ENCODE data around the gene RAB7A. TPM values are rescaled to one million over a fixed set of nuclear protein-coding genes. Genes with fewer than 3 reads are reported as not detected.

The RAB7A gene
- total and polyA plus RNA-seq, 2 of the 13 experiments (the other 11 are each of a cell fraction or from before 2014, with no cell fraction given): 26.5 to 182 TPM

- H3K27ac ChIP-seq (ENCODE audit: extremely low read length, insufficient read depth, low read length): no peak overlapping the region
- ChIA-PET CTCF (ENCODE audit: low intra/inter-chr PET ratio, low total read pairs) (no interaction called here), POLR2A (interaction anchor here (0.9 kb wide), 1 partner anchor 65 kb away, joined by 3 read pairs; no protein-coding TSS in a partner anchor)
- H4K20me1 ChIP-seq (ENCODE audit: insufficient read depth, low read length): peaks cover 34% of the 10 kb centered on the region
- no TSS peak for BruUV-seq (replicated peaks)
- H3K4me3 ChIP-seq (replicated peaks in 1 of 3; ENCODE audit: insufficient read depth in 1 of 3, low read depth in 2 of 3, low read length in 3 of 3): no peak overlapping the region
- no peak overlapping the region for H2AFZ ChIP-seq (ENCODE audit: low read length)
- WGBS (ENCODE audit: low lambda C conversion rate): 89% methylated on average over 2 of the region's 3 CpGs
- FAIRE-seq: no peak
- H3K4me2 ChIP-seq (ENCODE audit: low read depth, low read length): no peak overlapping the region
- H3K9ac ChIP-seq (ENCODE audit: insufficient read depth, low read depth, low read length): no peak overlapping the region
- H3K4me1 ChIP-seq (ENCODE audit: insufficient read depth, low read length): no peaks in the 10 kb centered on the region
- DNase-seq (ENCODE audit: low spot score): peak; percentile 20
- peak; percentile 80 for ATAC-seq
- intact Hi-C loops (cut with micrococcal nuclease; ENCODE audit: unreplicated experiment) (no loop called here), in situ Hi-C loops (cut with HindIII; ENCODE audit: extremely low pct_ligation_motif_present, low pct_unique_long_range_greater_than_20kb) (no loop called here)
- TF ChIP-seq NFE2L2 (IDR thresholded peaks at IDR 0.05; ENCODE audit: low read length): no peak
- no peak for TF ChIP-seq SMAD9 (CRISPR knock-in tag; IDR thresholded peaks at IDR 0.05)
- TF ChIP-seq NBN (conservative IDR thresholded peaks at IDR 0.05): no peak
- no peak for TF ChIP-seq MED13 (CRISPR knock-in tag; IDR thresholded peaks at IDR 0.05)
- no peak for TF ChIP-seq SKIL (CRISPR knock-in tag; IDR thresholded peaks at IDR 0.05; ENCODE audit: borderline replicate concordance)
- peak; percentile 28; the same call in 1 of the 2 replicates for TF ChIP-seq SMC3 (IDR thresholded peaks at IDR 0.05; ENCODE audit: low read length)
- TF ChIP-seq, protein P1, sequence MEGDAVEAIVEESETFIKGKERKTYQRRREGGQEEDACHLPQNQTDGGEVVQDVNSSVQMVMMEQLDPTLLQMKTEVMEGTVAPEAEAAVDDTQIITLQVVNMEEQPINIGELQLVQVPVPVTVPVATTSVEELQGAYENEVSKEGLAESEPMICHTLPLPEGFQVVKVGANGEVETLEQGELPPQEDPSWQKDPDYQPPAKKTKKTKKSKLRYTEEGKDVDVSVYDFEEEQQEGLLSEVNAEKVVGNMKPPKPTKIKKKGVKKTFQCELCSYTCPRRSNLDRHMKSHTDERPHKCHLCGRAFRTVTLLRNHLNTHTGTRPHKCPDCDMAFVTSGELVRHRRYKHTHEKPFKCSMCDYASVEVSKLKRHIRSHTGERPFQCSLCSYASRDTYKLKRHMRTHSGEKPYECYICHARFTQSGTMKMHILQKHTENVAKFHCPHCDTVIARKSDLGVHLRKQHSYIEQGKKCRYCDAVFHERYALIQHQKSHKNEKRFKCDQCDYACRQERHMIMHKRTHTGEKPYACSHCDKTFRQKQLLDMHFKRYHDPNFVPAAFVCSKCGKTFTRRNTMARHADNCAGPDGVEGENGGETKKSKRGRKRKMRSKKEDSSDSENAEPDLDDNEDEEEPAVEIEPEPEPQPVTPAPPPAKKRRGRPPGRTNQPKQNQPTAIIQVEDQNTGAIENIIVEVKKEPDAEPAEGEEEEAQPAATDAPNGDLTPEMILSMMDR (CRISPR knock-in tag; IDR thresholded peaks at IDR 0.05): peak; percentile 46
- TF ChIP-seq, protein P2, sequence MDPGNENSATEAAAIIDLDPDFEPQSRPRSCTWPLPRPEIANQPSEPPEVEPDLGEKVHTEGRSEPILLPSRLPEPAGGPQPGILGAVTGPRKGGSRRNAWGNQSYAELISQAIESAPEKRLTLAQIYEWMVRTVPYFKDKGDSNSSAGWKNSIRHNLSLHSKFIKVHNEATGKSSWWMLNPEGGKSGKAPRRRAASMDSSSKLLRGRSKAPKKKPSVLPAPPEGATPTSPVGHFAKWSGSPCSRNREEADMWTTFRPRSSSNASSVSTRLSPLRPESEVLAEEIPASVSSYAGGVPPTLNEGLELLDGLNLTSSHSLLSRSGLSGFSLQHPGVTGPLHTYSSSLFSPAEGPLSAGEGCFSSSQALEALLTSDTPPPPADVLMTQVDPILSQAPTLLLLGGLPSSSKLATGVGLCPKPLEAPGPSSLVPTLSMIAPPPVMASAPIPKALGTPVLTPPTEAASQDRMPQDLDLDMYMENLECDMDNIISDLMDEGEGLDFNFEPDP (CRISPR knock-in tag; conservative IDR thresholded peaks at IDR 0.05): no peak
- TF ChIP-seq KLF15 (CRISPR knock-in tag; IDR thresholded peaks at IDR 0.05; ENCODE audit: borderline replicate concordance): no peak
- no peak for TF ChIP-seq TRAFD1 (CRISPR knock-in tag; IDR thresholded peaks at IDR 0.05; ENCODE audit: borderline replicate concordance)
- no peaks in the 10 kb centered on the region for H3K27me3 ChIP-seq (ENCODE audit: control insufficient read depth in 1 of 2, insufficient read depth in 2 of 2, low read length in 2 of 2)
- H3K79me2 ChIP-seq (ENCODE audit: insufficient read depth, low read length): peaks cover 82% of the 10 kb centered on the region
- peaks cover 4 to 20% of the 10 kb centered on the region in 2 experiments; a peak in 3 of 5 replicates for H3K36me3 ChIP-seq (replicated peaks in 1 of 2; ENCODE audit: control insufficient read depth in 1 of 2, insufficient read depth in 2 of 2, low read length in 2 of 2)
- no peaks in the 10 kb centered on the region for H3K9me3 ChIP-seq (ENCODE audit: low read length)
Measured at GRCh38 chr3:128745742-128746141, 19.8 kb downstream of the RAB7A start.
